Tibial artery (tissue), 4 donors: ENCODE results near the gene PARN.

Source experiments
- DNase-seq, 2 donors: peaks; one replicate each; pipeline ENCODE4 v3.0.0-alpha.2; 2019
- H3K27ac ChIP-seq, 2 donors: fragments of 200-600 bp; sonication (generic) in 1 of 2; 1 replicate in 1 of 2; 2 replicates in 1 of 2; pipeline ENCODE4 v1.5.1; 2018 to 2019; ENCODE audit warnings: mild to moderate bottlenecking in 1 of 2
- H3K27me3 ChIP-seq, 2 donors: fragments of 200-600 bp; sonication (generic) in 1 of 2; one replicate each; pipeline versions ENCODE4 v1.5.1 to v1.6.0; 2016 to 2019
- H3K36me3 ChIP-seq, 3 donors: fragments of 200-600 bp; sonication (generic) in 2 of 3; one replicate each; pipeline ENCODE4 v1.5.1; 2016 to 2019; ENCODE audit warnings: mild to moderate bottlenecking in 2 of 3
- H3K4me1 ChIP-seq, 4 donors: fragments of 200-600 bp; sonication (generic) in 2 of 4; 1 replicate in 3 of 4; 2 replicates in 1 of 4; pipeline ENCODE4 v1.5.1; 2016 to 2019
- H3K4me3 ChIP-seq, 2 donors: fragments of 200-600 bp; sonication (generic) in 1 of 2; 1 replicate in 1 of 2; 2 replicates in 1 of 2; pipeline ENCODE4 v1.5.1; 2018 to 2019; ENCODE audit warnings: mild to moderate bottlenecking in 2 of 2
- H3K9me3 ChIP-seq, 3 donors: fragments of 200-600 bp; sonication (generic) in 1 of 3; one replicate each; pipeline ENCODE4 v1.5.1; 2016 to 2019
- CTCF ChIP-seq, 2 experiments: fragments of 200-600 bp in 1 of 2; fragments of 450-650 bp in 1 of 2; IDR thresholded peaks; one replicate each; pipeline ENCODE4 v1.5.1; 2017 to 2019; ENCODE audit warnings: antibody characterized with exemption in 2 of 2, mild to moderate bottlenecking in 1 of 2, moderate library complexity in 1 of 2
- intact Hi-C: fragments of 100-400 bp; cut with DNase I; formaldehyde crosslinking; loops from one replicate; pipeline ENCODE4 v1.15.0; 2023; ENCODE audit warnings: low total_unique reads

The PARN gene

GRCh38 chr16:14672403-14672971 is 42.4 kb upstream of the PARN start:
- TF ChIP-seq CTCF (IDR thresholded peaks at IDR 0.05) = no peak
- no peak for DNase-seq
- Histone ChIP-seq H3K36me3 (peaks cover 14 to 25% (median 15%) of the 10 kb centered on the region in 3 donors), H3K27ac (no peak overlapping the region), H3K4me1 (no peaks in the 10 kb centered on the region), H3K27me3 (no peaks in the 10 kb centered on the region), H3K9me3 (no peaks in the 10 kb centered on the region), H3K4me3 (no peak overlapping the region)
- intact Hi-C loops = no loop called here

- H3K27ac ChIP-seq = no peak overlapping the region
- no peak for DNase-seq
- TF ChIP-seq CTCF (IDR thresholded peaks at IDR 0.05) = no peak
These were observed 39.7 kb upstream of the PARN start for GRCh38 chr16:14669776-14670175.

GRCh38 chr16:14668556-14669223 is 38.6 kb upstream of the PARN start:
- Histone ChIP-seq H3K36me3 (peaks cover 50 to 63% (median 50%) of the 10 kb centered on the region in 3 donors), H3K9me3 (no peaks in the 10 kb centered on the region), H3K4me1 (no peaks in the 10 kb centered on the region), H3K4me3 (no peak overlapping the region), H3K27me3 (no peaks in the 10 kb centered on the region), H3K27ac (no peak overlapping the region)
- intact Hi-C loops = no loop called here
- no peak for TF ChIP-seq CTCF (IDR thresholded peaks at IDR 0.05)
- no peak for DNase-seq

More at GRCh38 chr16:14669776-14670175, 39.7 kb upstream of the PARN start:
- H3K4me1 ChIP-seq = no peaks in the 10 kb centered on the region
- no peaks in the 10 kb centered on the region for H3K9me3 ChIP-seq
- peaks cover 40 to 52% (median 40%) of the 10 kb centered on the region in 3 donors for H3K36me3 ChIP-seq
- H3K4me3 ChIP-seq = no peak overlapping the region
- H3K27me3 ChIP-seq = no peaks in the 10 kb centered on the region
- intact Hi-C loops = no loop called here

DNA sequence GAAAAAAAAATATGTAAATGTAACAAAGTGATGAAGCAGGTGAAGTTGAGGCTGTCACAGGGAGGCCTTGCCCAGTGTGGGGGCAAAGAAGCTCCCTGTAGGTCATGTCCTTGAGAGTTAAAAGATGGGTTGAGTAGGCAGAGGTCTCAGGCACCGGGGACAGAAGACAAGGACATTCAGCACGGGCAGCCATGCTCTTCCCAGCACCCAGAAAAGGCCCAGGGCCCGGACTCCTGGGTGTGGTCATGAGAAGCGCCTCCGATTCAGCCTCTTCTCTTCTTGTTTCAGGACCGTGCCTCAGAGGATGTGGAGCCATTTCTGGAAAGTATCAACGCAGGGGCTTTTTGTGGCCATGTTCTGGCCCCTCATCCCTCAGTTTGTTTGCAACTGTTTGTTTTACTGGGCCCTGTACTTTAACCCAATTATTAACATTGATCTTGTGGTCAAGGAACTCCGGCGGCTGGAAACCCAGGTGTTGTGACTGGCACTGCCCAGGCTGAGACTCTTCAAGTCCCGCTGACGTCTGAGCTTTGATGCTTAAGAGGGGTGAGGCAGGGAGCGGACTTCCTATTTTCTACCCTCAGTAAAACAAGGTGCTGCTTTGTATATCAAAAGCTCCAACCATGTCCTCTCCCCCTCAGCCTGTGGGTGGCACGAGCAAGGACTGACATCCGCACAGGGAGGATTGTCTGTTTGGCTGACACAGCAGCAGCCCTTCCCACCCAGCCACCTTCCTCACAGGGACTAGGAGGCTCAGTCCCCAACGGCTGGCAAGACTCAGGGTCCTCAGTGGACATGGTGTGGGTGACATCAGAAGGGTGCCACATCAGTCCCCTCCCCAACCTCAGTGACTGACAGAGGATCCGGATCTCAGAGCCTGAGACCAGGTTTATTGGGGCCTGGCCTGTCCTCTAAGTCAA is 37.5 kb upstream of the PARN start:
- H3K4me1 ChIP-seq = no peaks in the 10 kb centered on the region
- no peak overlapping the region for H3K27ac ChIP-seq
- H3K27me3 ChIP-seq = no peaks in the 10 kb centered on the region
- H3K36me3 ChIP-seq = peaks cover 60 to 74% (median 61%) of the 10 kb centered on the region in 3 donors
- intact Hi-C loops = no loop called here
- TF ChIP-seq CTCF (IDR thresholded peaks at IDR 0.05) = no peak
- DNase-seq = no peak
- H3K4me3 ChIP-seq = no peak overlapping the region
- H3K9me3 ChIP-seq = no peaks in the 10 kb centered on the region

DNA sequence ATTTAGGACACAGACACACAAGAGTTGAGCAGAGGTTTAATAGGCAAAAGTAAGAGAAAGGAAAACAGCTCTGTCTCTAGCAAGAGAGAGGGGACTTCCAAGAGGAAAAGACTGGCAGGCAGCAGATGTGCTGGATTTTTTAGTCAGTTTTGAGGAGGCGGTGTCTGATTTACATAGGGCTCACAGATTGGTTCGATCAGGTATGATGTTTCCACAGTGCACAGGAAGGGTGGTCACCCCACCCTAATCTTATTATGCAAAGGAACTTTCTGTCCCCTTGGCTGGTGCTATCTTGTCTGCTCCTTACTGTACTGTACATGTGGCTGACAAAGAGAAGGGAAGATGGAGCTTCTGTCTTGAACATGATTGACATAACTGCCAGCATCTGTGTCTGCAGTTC is 28.0 kb upstream of the PARN start:
- no peaks in the 10 kb centered on the region for H3K4me1 ChIP-seq
- H3K27ac ChIP-seq = no peak overlapping the region
- intact Hi-C loops = no loop called here
- DNase-seq = no peak
- no peak for TF ChIP-seq CTCF (IDR thresholded peaks at IDR 0.05)
- peaks cover 77 to 93% (median 77%) of the 10 kb centered on the region in 3 donors for H3K36me3 ChIP-seq
- no peaks in the 10 kb centered on the region for H3K9me3 ChIP-seq
- H3K27me3 ChIP-seq = no peaks in the 10 kb centered on the region
- H3K4me3 ChIP-seq = no peak overlapping the region
